ENCODE data around the gene NUP210.

The NUP210 gene

GRCh38 chr3:13377021-13377420 lies 43.1 kb downstream of the NUP210 start:
- peak overlapping the region in 2 of 11 experiments; percentile 12 to 21; a peak in 1 of 22 replicates for H3K9ac ChIP-seq
- TF ChIP-seq Cebpa-rat (IDR thresholded peaks at IDR 0.05), result no peak
- H3K36me3 ChIP-seq, result peaks cover 45 to 85% (median 63%) of the 10 kb centered on the region in 11 experiments
- H3K4me1 ChIP-seq, result peaks cover 44 to 60% (median 45%) of the 10 kb centered on the region in 10 experiments
- H3K4me3 ChIP-seq, result no peak overlapping the region
- H3K9me3 ChIP-seq (replicated peaks in 1 of 11), result no peaks in the 10 kb centered on the region
- H4K20me1 ChIP-seq, result peaks cover 0 to 11% (median 0%) of the 10 kb centered on the region in 11 experiments; a peak in 5 of 22 replicates
- H3K27me3 ChIP-seq, result no peaks in the 10 kb centered on the region
- H3K4me2 ChIP-seq, result peak overlapping the region in 3 of 11 experiments; percentile 13 to 95 (median 30); a peak in 2 of 22 replicates
- H3K27ac ChIP-seq, result peak overlapping the region in 7 of 11 experiments; percentile 20 to 88 (median 50); a peak in 13 of 22 replicates

DNA sequence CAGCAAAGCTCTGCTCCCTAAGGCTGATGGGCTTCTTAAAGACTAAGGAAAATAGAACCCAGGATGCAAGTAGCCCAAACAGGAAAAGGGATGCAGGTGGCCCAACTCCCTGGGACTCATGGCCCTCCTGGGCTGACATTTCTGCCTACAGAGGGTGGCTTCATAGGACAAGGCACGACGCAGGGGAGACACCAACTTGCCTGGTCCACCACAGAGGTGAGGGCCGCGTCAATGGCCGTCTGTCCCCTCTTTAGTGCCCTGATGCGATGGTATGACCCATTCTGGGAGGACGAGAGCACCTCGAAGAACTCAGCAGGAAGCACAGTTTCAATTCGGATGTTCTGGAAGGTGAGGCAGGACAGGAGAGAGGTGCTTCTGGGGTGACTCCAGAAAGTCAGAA lies 44.0 kb downstream of the NUP210 start:
- Histone ChIP-seq H4K20me1 (peaks cover 0 to 19% (median 0%) of the 10 kb centered on the region in 11 experiments; a peak in 4 of 22 replicates), H3K4me1 (peaks cover 34 to 51% (median 36%) of the 10 kb centered on the region in 10 experiments), H3K9ac (peak overlapping the region in 2 of 11 experiments; percentile 3 to 18; a peak in 2 of 22 replicates), H3K9me3 (replicated peaks in 1 of 11) (no peaks in the 10 kb centered on the region), H3K4me3 (no peak overlapping the region), H3K27me3 (no peaks in the 10 kb centered on the region), H3K36me3 (peaks cover 54 to 85% (median 70%) of the 10 kb centered on the region in 11 experiments), H3K27ac (peak overlapping the region in 8 of 11 experiments; percentile 20 to 88 (median 44); a peak in 11 of 22 replicates), H3K4me2 (no peak overlapping the region)
- no peak for TF ChIP-seq Cebpa-rat (IDR thresholded peaks at IDR 0.05)

DNA sequence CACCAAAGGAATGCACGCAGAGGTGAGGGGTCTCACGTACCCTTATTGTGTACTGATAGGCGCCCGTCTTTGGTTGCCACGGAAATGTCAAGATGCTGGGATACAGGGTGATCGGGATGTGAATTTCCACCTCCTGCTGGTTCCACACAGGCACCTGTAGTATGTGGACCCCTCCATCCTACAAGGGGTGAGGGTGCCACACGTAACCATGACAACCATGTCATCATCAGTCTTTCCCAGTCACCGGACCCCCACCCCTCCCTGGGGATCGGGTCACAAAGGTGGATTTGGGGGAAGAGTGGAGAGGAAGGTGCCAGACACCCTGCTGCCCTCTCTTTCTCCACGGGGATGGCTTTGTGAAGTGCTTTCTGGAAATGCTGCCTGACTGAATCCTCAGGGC lies 44.7 kb downstream of the NUP210 start:
- Histone ChIP-seq H3K27ac (peak overlapping the region in 2 of 11 experiments; percentile 59 to 88; a peak in 1 of 22 replicates), H3K4me1 (peaks cover 28 to 45% (median 29%) of the 10 kb centered on the region in 10 experiments), H3K4me3 (no peak overlapping the region), H3K4me2 (no peak overlapping the region), H3K27me3 (no peaks in the 10 kb centered on the region), H3K9ac (no peak overlapping the region), H3K36me3 (peaks cover 60 to 90% (median 76%) of the 10 kb centered on the region in 11 experiments), H3K9me3 (replicated peaks in 1 of 11) (no peaks in the 10 kb centered on the region), H4K20me1 (peaks cover 0 to 26% (median 0%) of the 10 kb centered on the region in 11 experiments; a peak in 5 of 22 replicates)
- TF ChIP-seq Cebpa-rat (IDR thresholded peaks at IDR 0.05), result no peak

DNA sequence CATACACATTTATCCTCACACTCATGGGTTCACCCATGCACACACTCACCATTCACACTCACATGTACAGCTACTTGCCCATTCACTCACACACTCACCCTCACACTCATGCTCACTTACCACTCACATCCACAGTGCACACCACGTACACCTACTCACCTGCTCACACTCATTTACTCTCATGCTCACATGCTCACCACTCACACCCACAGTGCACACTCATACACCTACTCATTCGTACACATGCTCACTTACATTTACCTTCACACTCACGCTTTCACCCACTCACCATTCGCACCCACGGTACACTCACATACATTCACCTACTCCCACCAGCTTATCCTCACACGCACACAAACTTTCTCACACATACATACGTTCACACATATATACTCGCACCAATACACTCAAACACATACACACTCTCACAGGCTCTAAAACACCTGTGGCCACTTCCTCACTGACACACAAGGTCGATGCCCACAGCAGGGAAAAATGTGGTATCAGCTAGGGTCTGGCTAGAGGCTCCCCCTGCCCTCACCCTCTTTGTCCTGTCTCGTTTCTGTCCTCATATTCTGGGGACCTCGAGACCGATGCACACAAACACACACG lies 46.0 kb downstream of the NUP210 start:
- Histone ChIP-seq H3K36me3 (peaks cover 70 to 98% (median 89%) of the 10 kb centered on the region in 11 experiments), H3K27ac (no peak overlapping the region), H3K9me3 (replicated peaks in 1 of 11) (no peaks in the 10 kb centered on the region), H3K9ac (no peak overlapping the region; a peak in 1 of 22 replicates), H3K4me1 (peaks cover 14 to 31% (median 16%) of the 10 kb centered on the region in 10 experiments), H4K20me1 (peaks cover 0 to 27% (median 0%) of the 10 kb centered on the region in 11 experiments; a peak in 5 of 22 replicates), H3K27me3 (no peaks in the 10 kb centered on the region), H3K4me2 (no peak overlapping the region), H3K4me3 (no peak overlapping the region)
- TF ChIP-seq Cebpa-rat (IDR thresholded peaks at IDR 0.05), result no peak

- Histone ChIP-seq H3K4me2 (no peak overlapping the region), H3K9ac (no peak overlapping the region), H3K36me3 (peaks cover 70 to 99% (median 97%) of the 10 kb centered on the region in 11 experiments), H3K27me3 (no peaks in the 10 kb centered on the region), H3K4me1 (peaks cover under 1 to 16% (median 1%) of the 10 kb centered on the region in 10 experiments; a peak in 15 of 20 replicates), H3K27ac (peak overlapping the region in 3 of 11 experiments; percentile 7 to 24 (median 11); a peak in 1 of 22 replicates), H4K20me1 (peaks cover 0 to 27% (median 0%) of the 10 kb centered on the region in 11 experiments; a peak in 3 of 22 replicates), H3K9me3 (replicated peaks in 1 of 11) (no peaks in the 10 kb centered on the region), H3K4me3 (no peak overlapping the region)
- no peak for TF ChIP-seq Cebpa-rat (IDR thresholded peaks at IDR 0.05)
Observed at GRCh38 chr3:13372656-13373055, 47.5 kb downstream of the NUP210 start.

- Histone ChIP-seq H3K36me3 (peaks cover 69 to 100% (median 99%) of the 10 kb centered on the region in 11 experiments), H3K27ac (peak overlapping the region in 1 of 11 experiments; percentile 24; a peak in 1 of 22 replicates), H3K4me3 (no peak overlapping the region), H3K9me3 (replicated peaks in 1 of 11) (no peaks in the 10 kb centered on the region), H4K20me1 (peaks cover 0 to 27% (median 0%) of the 10 kb centered on the region in 11 experiments; a peak in 3 of 22 replicates), H3K9ac (no peak overlapping the region), H3K4me1 (peaks cover 0 to 11% (median 0%) of the 10 kb centered on the region in 10 experiments; a peak in 5 of 20 replicates), H3K4me2 (no peak overlapping the region), H3K27me3 (no peaks in the 10 kb centered on the region)
- no peak for TF ChIP-seq Cebpa-rat (IDR thresholded peaks at IDR 0.05)
Observed at GRCh38 chr3:13372126-13372525, 48.0 kb downstream of the NUP210 start.

GRCh38 chr3:13371100-13372075 lies 48.7 kb downstream of the NUP210 start:
- H3K36me3 ChIP-seq, result peaks cover 63 to 100% (median 95%) of the 10 kb centered on the region in 11 experiments
- H3K4me2 ChIP-seq, result no peak overlapping the region

GRCh38 chr3:13370609-13371008 lies 49.5 kb downstream of the NUP210 start:
- TF ChIP-seq Cebpa-rat (IDR thresholded peaks at IDR 0.05), result no peak
- Histone ChIP-seq H3K36me3 (peaks cover 61 to 100% (median 95%) of the 10 kb centered on the region in 11 experiments), H4K20me1 (peaks cover 0 to 27% (median 0%) of the 10 kb centered on the region in 11 experiments; a peak in 3 of 22 replicates)

More at GRCh38 chr3:13371100-13372075, 48.7 kb downstream of the NUP210 start:
- Histone ChIP-seq H3K4me1 (peaks cover 0 to 4% (median 0%) of the 10 kb centered on the region in 10 experiments; a peak in 1 of 20 replicates), H4K20me1 (peaks cover 0 to 27% (median 0%) of the 10 kb centered on the region in 11 experiments; a peak in 3 of 22 replicates), H3K27me3 (no peaks in the 10 kb centered on the region), H3K27ac (0 out of 22 replicates have a peak overlapping the region, but pooled peaks of 1 of the 11 experiments have one; percentile 24), H3K4me3 (no peak overlapping the region), H3K9ac (no peak overlapping the region), H3K9me3 (replicated peaks in 1 of 11) (no peaks in the 10 kb centered on the region)
- no peak for TF ChIP-seq Cebpa-rat (IDR thresholded peaks at IDR 0.05)

More at GRCh38 chr3:13370609-13371008, 49.5 kb downstream of the NUP210 start:
- Histone ChIP-seq H3K4me3 (no peak overlapping the region), H3K27ac (no peak overlapping the region), H3K9ac (no peak overlapping the region), H3K4me2 (no peak overlapping the region), H3K9me3 (replicated peaks in 1 of 11) (no peaks in the 10 kb centered on the region), H3K4me1 (no peaks in the 10 kb centered on the region), H3K27me3 (no peaks in the 10 kb centered on the region)

Measured in BLaER1 treated with 17β-estradiol and CSF1 and Interleukin-3, amounts not matched to agents 10 nM and 100 nM (cell line).